Measurements from ENCODE around the gene COL9A1.

The COL9A1 gene

DNA sequence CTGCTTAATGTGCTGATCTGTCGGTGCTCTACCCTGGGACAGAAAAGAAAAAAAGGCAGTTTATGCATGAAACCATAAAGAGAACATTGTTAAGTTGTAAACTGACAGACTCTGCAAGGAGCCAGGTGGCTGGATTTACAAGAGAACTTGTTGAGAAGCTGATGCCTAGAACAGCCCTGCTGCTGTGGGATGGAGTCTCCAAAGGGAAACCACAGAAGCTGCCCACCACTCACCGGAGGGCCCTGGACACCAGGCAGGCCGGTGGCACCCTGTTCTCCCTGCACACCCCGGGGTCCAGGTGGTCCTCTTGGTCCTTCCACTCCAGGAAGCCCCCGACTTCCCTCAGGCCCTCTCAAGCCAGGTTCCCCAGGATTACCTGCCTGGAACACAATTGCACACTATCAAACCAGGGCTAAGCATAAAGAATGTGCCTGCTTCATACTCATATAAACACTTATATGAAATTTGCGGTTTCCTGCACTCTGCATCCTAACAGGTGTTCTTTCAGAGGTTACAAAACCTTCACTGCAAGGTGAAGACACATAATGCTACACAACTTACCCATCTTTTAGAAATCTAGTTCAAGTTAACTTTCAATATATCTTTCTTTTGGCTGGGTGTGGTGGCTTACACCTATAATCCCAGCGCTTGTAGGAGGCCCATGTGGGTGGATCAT, 68.2 kb downstream of the COL9A1 start:
- DNase-seq (ENCODE audit: low read depth in 1 of 2, low spot score in 1 of 2): no peak

DNA sequence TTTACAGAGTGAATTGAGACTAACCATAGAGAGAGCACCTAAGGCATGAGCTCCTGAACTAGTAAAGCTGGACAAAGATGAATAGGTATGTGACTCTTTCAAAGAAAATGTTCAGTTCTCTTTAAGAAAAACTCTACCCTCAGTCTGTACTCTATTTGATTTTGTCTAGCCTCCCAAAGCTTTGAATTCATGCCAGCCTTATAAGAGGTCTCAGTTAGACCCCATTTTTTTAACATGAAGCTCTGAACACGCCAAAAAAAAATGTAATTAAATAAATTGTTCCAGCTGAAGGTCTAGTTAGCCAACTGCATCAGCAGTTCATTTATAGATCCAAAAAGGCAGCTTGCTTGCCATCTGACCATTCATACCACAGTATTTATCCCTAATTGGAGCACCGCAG, 71.6 kb downstream of the COL9A1 start:
- DNase-seq (ENCODE audit: low read depth in 1 of 2, low spot score in 1 of 2): no peak

DNA sequence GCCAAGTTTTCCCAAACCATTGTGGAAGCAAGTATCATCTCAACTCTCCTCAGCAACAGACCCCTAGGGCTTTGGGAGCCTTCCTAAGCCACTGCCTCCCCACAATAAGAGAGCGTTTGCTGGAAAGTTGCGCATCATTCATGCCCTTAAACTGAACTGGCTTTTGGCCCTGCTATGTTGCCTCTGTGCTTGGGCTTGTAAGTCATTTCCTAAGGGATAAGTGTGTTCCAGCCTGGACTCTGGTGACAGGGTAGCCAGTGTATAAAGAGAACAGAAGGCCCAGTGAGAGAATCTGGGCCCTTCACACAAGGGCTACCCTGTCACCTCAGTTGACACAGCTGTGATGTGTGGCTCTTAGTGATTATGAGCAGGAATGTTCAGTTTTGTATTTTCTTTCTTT, 77.8 kb downstream of the COL9A1 start:
- DNase-seq (ENCODE audit: low read depth in 1 of 2, low spot score in 1 of 2): no peak

DNA sequence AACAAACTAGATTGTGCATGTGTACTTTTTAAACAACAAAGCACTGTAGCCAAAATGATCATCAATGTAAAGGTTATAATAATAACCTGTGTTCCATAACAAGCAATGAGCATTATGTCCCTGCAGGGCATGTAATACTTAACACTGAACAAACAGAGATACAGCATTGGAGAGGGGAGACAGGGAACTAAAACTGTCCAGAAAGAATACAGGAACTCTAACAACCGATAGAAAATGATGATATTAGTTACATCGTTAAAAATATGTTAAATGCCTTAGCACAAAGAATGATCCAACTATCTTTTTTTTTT, 80.5 kb downstream of the COL9A1 start:
- no peak for DNase-seq (ENCODE audit: low read depth in 1 of 2, low spot score in 1 of 2)

DNA sequence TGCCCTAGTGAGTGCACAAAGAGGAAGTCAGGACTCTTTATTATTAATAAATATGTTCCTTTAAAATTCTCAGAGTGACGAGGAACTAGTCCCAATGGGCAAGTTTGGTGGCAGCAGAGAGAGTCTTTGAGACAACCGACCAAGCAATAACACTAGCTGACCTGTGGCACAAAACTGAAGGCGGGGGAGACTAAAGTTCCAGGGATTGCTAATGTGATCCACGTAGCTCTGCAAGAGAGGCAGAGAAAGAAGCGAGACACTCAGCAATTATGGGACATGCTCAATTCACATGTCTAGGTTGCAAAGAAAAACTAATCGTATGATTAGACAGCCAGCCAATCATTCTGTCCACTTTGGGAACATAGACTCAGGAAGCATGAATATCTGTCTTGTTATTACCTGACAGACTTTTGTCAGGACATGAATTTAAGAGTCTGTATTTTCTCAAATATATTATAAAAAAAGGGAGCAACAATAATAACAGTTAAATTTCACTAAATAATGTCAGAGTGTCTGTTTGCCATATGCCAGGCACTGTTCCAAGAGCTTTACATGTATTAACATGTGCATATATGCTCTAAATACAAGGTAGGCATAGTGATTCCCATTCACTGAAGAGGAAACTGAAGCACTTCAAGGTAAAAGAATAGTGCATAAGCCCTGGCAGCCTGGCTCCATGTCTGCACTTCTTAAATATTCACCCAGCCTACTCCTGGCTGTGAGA, 81.0 kb downstream of the COL9A1 start:
- DNase-seq (ENCODE audit: low read depth in 1 of 2, low spot score in 1 of 2): no peak

DNA sequence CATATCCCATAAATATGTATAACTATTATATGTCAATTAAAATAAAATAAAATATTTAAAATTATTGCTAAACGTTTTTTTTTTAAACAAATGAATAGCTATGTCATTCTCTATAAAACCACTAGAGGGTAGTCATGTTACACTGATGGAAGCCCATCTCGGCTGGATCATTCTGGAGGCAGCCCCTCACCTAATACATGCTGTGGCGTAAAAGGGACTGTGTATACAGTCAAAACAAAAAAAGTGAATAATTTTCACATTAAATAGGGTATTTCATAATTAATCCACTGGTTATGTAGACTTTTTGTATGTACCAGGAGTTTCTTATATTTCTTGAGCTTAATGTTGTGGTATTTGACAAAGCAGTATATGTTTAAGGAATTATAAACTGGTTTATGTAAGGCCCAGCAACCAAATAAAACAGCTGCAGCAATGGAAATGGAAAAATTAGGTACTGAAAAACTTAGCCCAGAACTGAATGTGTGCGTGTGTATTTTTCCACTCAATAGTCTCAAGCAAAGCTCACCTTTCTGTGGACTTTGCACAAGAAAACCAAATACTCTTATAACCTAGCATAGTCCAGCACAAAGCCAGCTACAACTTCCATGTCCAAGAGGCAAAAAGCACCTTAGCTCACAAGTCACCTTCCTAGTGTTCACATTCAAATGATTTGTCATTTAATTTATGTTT, 81.7 kb downstream of the COL9A1 start:
- DNase-seq (ENCODE audit: low read depth in 1 of 2, low spot score in 1 of 2): no peak

DNA sequence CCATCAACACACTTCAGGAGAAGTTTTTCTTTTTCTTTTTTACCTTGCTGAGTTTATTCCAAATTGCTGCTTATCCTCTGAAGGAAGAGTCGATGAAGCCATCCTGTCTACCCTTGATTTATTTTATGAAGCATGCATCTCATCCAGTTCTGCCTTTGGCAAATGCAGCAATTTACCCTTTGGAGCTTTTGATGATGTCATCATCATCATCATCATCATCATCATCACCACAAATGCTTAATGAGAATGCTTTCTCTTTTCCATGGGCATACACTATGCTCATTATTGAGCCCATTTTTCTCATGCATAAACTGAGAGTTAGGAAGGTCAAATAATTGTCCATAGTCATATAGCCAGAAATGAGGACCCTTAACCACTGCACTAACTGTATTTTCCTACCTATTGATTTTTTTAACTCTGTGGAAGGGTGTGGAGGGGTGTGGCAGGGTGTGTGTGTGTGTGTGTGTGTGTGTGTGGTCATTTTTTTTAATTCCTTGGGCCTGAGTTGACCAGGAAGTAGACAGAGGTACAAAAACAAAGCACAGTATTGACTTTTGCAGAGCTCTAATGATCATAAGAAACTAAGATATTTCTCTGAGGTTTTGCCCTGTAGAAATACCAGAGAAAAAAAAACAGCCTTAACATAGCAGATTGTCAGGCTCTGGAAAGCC, 82.8 kb downstream of the COL9A1 start:
- no peak for DNase-seq (ENCODE audit: low read depth in 1 of 2, low spot score in 1 of 2)

DNA sequence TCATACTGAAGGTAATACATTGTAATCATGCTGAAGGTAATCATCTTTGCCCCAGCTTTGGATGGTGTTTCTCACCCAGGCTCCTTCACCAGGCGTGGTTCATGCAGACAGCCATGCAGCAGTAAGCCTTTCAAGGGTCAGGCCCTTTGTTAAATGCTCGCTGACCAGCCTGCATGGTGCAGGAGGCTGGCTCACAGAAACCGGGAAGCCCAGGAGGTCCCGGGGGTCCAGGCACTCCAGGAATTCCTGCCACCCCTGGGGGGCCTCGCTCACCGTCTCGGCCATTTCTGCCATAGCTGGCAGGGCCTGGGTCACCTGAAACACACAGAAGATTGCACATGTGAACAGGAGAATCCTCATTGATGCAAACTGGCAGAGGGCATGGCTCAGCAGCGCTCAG, 86.1 kb downstream of the COL9A1 start:
- DNase-seq (ENCODE audit: low read depth in 1 of 2, low spot score in 1 of 2): no peak

DNA sequence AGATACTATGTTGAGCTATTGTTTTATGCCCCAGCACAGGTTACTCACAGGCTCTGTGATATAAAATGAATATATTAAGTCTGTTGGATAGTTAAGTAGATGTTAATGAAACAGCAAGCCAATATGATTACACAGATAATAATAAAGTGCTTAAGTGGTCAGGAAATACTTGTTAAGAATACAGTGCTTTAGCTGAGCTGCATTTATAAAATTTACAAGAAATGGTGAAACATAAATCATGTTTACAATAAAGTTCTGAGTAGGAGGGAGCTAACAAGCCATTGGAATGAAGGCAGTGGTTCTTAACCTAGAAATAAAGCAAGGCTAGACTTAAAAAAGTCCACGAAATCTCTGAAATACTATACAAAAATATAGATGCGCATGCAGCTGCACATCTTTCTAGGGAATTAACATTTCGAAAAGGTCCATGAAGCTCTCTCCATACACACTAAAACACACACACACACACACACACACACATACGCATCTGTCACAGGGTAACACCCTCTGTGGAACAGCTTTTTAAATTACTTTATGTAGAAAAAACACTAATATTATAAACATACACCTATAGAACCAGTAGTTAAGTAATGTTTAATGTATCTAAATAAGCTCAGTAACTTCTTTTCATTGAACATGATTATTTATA, 87.3 kb downstream of the COL9A1 start:
- no peak for DNase-seq (ENCODE audit: low read depth in 1 of 2, low spot score in 1 of 2)

DNA sequence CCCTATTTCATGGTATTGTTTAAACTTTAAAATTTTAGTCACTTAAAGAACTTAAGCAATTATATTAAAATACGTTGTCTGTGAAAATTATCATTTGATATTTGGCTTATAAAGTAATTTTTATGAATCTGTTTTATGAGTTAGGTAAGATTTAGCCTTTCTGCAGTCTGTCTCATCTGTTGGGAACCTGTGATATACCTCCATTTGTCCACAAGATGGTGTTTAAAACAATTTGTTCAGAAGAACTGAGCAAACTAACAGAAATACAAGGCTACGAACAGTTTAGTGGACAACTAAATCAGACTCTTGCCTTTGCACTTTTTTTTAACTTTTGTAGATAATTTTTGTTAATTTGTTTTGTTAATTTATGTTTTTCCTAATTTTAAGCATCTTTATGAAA, 92.4 kb downstream of the COL9A1 start:
- no peak for DNase-seq (ENCODE audit: low read depth in 1 of 2, low spot score in 1 of 2)

DNA sequence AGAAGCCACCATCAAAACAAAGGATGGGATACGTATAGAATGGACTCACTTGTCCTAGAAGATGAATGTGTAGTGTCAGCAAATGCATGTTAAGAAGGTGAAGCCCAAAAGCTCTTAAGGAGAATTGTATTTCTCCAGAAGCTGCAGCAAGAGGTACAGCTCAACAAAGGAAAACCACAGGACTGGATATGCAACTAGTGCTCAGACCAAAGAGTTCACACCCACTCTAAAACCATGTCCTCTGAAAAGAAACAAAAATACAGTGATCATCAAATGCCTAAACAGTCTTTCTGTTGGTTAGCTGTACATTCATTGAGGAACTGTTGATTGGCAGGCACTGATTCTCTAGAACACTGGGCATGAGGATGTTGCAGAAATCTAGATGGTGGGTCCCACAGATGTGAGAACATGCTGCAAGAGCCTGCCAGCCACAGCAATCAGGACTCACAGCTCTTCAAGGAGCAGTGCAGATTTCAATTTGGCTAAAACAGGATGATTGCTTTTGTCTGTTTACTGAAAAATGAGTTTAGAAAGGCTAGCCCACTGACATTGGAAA, 94.6 kb downstream of the COL9A1 start:
- DNase-seq (ENCODE audit: low read depth in 1 of 2, low spot score in 1 of 2): no peak

DNA sequence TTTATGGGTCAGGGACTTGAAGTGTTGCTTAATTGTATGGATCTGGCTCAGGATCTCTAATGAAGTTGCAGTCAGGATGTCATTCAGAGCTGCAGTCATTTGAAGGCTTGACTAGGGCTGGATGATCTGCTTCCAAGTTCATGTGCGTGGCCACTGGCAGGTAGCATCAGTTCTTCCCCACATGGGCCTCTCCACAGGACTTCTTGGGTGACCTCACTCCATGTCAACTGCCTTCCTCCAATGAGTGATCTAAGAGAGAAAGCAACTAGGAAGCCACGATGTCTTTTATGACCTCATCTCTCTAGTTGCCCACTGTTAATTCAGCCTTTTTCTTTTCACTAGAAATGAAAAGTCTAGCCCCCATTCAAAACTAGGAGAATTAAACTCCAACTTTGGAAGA, 104.1 kb downstream of the COL9A1 start:
- no peak for DNase-seq (ENCODE audit: low read depth in 1 of 2, low spot score in 1 of 2)

DNA sequence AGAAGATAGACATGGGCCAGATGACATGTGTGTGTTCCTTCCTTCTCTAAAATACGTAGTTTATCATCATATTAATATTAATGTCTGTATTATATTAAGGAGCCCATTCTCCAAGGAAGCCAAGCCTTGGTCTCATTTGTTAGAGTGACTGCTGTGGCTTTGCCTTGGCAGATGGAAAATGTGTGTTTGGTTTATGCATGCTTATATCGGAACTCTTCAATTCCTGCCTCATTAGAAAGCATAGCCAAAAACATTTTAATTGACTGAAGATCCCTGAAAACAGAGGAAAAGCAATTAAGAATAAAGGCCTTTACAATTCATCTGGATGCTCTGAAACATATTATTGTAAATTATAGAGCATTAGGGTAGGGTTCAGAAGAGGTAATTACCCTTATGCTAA, 106.4 kb downstream of the COL9A1 start:
- DNase-seq (ENCODE audit: low read depth in 1 of 2, low spot score in 1 of 2): no peak

DNA sequence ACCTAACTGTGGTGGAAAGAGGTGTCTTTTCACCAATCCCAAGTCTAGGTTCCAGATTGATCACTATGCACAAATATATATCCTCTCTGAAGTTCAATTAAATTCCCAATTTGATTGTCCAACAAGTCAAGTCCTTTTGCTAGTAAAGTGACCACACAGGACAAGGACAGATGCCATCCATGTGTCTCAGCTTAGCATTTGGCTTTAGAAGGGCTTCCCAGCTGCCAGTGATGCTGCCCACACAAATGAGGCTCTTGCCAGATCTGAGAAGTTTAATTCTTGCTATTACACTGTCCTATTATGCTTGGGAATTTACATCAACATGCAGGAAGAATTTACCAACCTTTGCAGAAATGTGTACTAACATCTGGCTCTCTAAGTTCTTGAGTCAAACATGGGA, 108.5 kb downstream of the COL9A1 start:
- DNase-seq (ENCODE audit: low read depth in 1 of 2, low spot score in 1 of 2): no peak

DNA sequence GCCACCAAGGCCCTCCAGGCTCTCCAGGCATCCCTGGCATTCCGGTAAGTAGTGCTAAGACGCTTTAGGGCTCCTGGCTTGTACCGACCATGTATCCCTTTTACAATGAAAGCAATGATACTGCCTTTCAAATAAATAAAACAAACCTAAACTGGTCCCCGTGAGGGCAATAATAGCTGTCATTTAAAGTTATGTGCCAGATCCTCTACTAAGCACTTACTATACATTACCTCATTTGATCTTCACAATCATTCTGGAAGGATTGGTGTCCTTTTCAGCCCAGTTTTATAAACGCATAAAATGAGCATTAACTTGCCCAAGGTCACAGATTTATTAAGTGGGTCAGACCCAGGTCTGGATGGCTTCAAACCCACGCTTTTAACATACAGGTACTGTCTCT, 114.7 kb downstream of the COL9A1 start:
- no peak for DNase-seq (ENCODE audit: low read depth in 1 of 2, low spot score in 1 of 2)

DNA sequence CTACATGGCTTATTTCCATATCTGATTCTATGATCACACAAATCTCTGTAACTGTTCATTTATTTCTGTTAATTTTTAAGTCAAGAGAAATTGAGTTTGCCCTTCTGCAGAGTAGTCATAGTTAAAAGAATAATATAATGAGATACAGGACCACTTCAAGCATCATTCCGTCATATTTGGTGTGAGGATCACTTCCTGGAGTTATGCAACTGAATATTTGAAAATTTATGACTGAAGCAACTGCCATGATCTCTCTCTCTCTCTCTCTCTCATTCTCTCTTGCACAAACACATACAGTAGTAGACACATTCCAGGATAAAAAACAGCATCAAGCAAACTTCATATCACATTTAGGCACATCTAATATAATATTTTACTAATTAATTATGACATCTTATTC, 116.4 kb downstream of the COL9A1 start:
- no peak for DNase-seq (ENCODE audit: low read depth in 1 of 2, low spot score in 1 of 2)

DNA sequence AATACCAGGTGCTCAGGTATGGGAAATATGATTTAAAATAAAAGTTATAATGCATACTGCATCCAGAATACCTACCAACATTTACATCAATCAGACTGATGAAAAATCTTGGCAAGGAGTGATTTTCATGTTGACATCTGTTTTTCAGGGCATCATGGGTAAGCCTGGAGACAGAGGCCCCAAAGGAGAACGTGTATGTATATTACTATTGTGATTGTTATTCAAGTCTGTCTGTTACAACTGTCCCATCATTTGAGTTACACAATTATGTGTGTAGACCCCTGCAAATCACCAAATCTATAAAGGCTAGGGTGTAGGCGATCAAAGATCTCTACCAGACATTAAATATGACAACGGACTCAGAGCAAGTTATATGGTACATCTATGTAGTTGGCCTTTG, 118.2 kb downstream of the COL9A1 start:
- DNase-seq (ENCODE audit: low read depth in 1 of 2, low spot score in 1 of 2): no peak

DNA sequence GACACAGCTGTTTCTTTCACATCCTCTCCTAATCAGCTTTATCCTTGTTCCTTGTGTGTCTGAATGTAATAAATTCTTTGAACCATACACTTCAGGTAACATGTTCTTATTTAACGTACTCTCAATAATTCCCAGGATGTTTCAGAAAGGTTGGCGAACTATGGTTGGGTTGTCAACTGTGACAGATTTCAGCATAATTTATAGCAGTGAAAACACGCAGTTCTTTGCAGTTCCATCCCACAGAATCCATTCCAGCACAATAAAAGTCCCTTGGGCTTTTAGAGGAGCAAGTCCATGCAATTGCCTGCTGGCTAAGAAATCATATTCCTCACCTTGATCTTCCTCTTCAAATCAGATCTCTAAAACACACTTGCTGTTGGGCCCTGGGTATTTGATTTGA, 119.3 kb downstream of the COL9A1 start:
- DNase-seq (ENCODE audit: low read depth in 1 of 2, low spot score in 1 of 2): no peak

DNA sequence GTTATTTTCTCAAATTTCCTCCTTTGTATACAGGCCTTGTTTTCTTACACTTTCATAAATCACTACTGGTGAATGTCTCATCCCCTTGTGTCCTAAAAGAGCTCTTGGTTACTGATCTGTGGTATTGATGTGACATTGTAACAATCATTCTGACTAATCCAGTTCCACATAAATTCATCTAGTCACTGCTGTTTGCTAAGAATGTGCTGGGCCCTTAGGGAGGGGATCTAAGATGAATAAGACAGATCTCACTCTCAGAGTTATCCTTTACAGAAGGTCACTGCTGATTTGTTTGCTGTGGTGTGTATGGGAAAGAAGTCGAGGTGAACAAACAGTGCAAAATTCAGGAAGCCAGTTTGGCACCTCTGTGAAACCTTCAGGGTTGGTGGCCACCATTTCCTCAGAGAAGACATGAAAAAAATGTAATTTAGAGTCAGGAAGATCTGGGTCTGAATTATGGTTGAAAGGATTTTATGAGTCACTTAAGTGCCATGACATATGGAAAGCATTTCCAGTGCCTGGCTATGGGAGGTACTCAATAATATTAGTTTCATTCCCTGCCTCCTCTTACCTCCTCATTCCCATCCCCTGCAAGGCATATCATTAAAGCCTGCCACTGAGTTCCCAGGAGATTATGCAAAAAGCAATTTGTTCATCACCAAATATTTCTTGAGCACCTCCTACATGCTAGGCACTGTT, 121.8 kb downstream of the COL9A1 start:
- DNase-seq (ENCODE audit: low read depth in 1 of 2, low spot score in 1 of 2): no peak

DNA sequence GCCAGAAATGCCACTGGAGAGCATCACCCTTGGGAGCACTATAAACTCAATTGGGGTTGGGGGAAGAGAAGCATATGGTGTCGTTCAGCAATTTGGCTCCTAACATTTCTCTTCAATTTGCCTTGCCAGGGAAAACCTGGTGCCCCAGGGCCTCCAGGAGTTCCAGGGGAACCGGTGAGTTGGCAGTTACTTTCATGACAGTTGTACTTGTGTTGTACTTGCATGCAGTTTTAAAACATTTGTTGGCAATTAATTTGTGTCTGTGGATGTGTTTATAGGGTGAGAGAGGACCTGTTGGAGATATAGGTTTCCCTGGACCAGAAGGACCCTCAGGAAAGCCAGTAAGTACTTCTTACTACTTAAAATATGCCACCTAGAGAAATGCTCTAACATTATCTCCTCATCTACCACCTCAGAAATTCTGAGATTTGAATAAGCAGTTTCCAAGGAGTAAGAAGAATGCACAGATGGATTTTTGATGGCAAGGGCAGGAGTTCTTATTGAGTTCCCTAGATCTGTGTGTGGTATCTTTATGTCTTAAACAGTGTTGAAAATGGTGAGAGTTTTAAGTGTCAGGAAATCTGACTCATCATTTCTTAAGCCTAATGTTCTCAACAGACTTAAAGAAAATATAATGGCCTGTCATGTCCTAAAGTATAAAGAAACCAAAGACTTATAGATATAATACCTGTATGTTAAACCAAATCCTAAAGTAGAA, 122.5 kb downstream of the COL9A1 start:
- DNase-seq (ENCODE audit: low read depth in 1 of 2, low spot score in 1 of 2): no peak
